ENCODE results near the gene LYZL1.

DNA sequence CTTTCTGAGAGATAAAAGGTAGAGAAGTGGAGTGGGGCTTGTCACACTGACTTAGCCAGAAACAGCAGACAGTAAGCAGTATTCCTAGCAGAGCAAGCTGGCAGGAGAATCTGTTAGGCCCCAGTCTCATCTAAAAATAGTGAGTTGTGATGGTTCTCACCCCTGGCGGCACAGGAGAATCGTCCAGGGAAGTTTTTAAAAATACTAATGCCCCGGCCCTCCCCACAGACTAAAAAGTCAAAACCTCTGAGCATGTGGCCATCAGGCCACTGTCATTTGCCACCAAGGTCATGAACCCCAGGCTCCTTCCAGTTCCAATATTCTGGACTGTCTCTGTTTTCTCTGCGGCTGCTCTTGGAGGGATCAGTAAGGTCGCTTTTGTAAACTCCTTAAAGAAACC lies 34.0 kb downstream of the LYZL1 start:
- TF ChIP-seq EZH2 (IDR thresholded peaks at IDR 0.05) (no peak), POLR2AphosphoS5 (IDR thresholded peaks at IDR 0.05; ENCODE audit: borderline replicate concordance, low read depth, low read length) (no peak), FOXP2 (optimal IDR thresholded peaks at IDR 0.05; ENCODE audit: control extremely low read depth, extremely low read length, insufficient read depth) (no peak)

All from SK-N-MC (cell line).